ENCODE results near the gene LRRC45.

LRRC45 gene

DNA sequence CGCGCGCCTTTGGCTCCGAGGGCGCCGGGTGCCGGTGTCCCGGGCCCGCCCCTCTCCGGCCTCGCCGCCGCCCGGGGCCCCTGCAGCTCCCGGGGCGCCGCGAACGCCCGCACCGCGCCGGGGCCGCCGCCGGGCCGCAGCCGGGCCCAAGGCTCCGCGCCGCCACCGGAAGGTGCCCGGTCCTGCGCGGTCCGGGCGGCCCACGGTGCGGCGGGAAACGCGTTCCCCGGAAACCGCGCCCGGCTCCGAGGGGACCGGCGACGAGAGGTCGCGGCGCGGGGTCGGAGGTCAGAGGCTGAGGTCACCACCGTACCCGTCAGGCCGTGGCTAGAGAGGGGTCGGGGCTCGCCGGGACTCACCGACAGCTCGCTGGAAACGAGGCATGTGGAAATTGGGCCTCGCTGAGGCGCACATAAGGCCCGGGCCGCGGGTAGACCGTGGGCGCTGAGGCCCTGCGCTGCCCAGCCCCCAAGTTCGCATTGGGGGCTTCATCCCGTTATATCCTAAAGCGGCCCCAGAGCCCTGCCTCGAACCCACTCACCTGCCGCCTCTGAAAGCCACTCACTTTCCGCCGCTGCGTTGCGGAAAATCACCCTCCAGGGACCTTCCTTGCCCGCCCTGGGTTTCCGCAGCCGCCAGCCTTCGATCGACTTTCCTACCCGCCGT is 42.7 kb downstream of the LRRC45 start, which contains the start of gene DUS1L:
DUS1L (minus strand) TSS at position 167 of the 666 bp plus-strand sequence. CDS start 745 bp downstream, outside the sequence.
- peak; percentile 41 for DNase-seq

DNA sequence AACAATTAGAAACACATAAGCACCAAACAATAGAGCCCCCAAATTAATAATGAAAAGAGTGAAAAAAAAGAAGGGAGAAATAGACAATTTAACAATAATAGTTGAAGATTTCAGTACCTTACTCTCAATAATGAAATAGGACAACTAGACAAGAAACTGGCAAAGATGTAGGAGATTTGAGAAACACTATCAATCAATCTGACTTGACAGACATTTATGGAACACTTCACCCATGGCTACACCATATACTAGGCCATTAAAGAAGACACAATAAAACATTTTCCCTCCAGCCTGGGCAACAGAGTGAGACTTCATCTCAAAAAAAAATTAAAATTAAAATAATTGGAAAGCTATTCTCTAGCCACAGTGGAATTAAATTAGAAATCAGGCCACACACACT is 47.5 kb downstream of the LRRC45 start:
- no peak for DNase-seq

DNA sequence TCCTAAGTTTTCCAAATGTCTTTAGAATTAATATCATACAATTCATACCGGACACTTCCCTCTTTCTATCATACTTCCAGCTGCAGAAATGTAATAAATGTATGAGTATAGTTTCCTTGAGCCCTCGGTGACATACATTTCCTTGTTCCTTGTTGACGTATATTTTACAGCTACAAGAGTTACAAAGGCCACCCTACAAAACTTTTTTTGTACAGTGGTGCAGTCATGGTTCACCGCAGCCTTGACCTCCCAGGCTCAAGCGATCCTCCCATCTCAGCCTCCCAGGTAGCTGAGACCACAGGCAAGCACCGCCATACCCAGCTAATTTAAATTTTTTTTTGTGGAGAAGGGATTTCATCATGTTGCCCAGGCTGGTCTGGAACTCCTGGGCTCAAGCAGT is 49.7 kb downstream of the LRRC45 start:
- no peak for DNase-seq

DNA sequence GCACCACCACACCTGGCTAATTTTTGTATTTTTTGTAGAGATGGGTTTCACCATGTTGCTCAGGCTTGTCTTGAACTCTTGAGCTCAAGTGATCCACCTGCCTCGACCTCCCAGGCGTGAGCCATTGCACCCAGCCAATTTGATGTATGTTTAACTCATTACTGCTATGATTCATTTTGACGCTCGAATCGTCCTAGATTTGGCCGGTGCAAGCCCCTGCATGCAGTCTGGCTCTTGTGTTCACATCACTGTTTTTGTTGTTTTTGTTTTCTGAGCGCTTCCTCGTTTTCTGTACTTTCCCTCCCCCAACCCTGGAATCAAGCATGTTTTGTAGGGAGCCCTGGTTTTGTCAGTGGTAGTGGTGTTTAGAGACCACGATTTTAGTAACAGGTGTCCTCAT is 50.3 kb downstream of the LRRC45 start:
- DNase-seq = no peak

DNA sequence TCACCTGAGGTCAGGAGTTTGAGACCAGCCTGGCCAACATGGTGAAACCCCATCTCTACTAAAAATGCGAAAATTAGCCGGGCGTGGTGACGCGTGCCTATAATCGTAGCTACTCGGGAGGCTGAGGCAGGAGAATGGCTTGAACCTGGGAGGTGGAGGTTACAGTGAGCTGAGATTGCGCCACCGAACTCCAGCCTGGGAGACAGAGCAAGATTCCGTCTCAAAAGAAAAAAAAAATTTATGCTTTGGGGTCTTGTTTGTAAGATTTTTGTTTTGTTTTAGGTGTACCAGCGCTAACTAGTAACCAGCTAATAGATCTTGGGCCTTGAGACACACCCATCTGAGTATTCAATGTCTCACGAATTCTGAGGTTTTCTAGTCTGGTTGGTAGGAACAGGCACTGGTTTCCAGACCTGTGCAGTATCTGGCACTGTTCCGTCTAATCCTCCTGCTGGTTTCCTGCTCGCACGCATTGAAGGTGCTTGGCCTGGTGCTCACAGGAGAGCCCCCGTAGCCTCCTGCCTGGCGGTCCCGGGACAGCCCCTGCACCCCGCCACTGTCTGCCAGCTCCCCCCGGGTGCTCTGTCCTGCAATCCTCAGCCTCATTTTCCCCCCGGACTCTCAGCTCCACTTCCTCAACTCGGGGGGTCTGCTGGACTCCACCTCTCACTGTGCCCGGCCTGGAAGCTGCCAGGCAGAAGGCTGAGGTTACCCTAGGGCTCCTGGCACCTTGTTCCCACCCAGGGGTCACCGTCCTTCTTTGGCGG is 53.1 kb downstream of the LRRC45 start:
- DNase-seq = no peak

DNA sequence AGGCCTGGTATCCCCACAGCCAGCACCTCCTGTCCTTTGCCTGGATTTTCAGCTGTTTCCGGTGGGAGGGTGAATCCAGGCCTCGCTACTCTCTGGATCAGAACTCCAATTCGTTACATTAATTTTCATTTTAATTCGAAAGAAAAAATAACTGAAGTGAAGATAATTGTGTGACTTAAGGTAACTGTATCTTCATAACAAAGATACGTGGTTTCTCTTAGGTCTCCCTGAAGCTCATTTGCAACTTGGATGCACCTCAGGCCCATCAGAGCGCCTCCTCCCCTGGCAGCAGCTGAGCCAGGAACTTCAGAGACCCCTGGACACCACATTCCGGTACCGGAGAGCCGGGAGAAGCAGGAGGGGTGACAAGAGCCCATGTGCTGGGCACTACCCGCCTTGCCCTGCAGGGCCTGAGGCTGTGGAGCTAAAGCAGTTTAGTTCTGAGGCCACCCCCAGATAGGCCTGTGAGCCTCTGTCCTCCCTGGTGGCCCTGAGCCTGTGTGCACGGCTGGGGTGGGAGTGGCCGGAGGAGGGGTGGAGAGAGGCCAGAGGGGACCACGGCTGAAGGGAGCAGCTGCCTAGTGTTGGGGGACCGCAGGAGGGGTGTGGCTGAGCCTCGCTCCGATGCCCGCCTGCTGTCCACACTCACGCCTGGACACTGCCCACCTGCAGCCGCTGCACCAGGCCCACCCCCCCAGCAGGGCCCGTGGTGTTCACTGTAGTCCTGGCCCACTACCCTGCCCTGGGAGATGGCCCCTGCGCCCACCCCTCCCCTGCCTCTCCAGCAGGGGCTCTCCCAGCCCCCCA is 53.9 kb downstream of the LRRC45 start:
- DNase-seq = no peak

DNA sequence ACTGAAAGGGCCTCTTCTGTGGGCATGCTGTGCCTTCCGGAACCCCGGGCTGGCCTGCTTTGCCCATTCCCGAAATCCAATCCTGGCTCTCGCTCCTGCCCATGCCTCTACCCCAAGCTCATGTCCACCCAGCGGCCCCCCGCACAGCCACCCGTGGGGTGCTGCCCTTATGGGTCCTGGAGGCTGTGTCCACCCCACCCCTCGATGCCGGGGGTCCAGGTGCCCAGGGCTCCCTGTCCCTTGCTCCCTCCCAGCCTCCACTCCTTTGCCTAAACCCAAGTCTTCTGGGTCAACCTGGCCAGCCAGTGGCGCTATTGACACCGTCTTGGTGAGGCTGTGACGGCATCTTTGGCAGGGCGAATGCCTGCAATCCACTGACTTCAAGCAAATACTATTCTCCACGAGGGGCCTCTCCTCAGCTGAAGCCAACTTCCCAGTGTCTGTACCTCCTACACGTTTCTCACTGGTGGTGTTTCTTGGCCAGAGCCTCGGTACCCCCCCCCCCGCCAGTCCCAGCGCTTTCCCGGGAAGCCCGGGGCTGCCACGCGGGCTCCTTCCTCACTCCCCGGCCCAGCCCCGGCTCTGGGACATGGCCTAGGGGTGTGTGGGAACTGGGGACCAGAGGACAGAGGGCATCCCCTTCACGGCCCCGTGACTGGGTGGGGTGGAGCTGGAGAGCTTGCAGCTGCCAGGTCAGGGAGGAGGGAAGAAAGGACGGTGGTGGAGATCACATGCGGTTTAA is 54.7 kb downstream of the LRRC45 start:
- no peak for DNase-seq

DNA sequence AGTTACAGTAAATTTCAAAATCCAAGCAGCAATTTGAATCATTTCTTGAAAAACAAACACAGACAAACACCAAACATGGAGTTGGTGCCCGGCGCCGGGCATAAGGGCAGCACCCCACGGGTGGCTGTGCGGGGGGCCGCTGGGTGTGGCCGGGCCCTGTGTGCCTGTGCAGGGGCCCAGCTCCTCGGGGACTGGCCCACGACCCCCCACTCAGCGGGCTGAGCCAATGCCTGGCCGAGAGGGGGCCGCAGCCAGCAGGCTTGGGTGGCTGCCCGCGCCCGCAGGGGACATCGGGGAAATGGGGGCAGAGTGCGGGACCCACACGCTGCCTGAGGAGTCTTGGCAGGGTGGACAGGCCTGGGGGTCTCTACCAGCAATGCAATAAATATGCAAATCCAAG is 55.3 kb downstream of the LRRC45 start:
- no peak for DNase-seq

DNA sequence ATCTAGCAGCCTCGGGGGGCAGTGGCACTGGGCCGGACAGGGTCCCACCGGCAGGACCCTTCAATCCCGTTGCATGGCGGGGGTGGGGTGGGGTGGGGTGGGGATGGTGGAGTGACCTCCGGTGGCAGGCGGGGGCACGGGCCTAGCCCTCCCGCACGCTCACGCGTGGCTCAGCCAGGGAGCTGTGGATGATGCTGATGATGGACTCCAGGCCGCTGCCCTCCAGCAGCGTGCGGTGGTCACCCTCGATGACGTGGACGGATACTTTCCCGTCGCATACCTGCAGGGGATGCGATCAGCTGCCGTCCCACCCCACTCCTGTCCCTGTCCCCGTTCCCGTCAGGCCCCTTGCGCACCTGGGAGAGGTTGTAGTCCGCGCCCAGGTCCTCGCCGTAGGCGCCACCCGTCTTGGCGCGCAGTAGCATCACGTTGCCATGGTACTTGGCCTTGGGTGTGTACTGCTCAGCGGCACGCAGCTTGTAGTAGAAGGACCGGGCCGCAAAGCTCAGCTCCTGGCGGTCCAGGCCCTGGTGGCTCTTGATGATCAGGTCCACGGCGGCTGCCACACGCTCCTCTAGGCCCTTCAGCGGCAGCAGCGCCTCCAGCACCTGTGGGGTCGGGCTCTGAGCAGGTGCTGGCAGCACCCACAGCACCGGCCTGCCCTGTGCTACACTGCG is 56.0 kb downstream of the LRRC45 start:
- DNase-seq = no peak

DNA sequence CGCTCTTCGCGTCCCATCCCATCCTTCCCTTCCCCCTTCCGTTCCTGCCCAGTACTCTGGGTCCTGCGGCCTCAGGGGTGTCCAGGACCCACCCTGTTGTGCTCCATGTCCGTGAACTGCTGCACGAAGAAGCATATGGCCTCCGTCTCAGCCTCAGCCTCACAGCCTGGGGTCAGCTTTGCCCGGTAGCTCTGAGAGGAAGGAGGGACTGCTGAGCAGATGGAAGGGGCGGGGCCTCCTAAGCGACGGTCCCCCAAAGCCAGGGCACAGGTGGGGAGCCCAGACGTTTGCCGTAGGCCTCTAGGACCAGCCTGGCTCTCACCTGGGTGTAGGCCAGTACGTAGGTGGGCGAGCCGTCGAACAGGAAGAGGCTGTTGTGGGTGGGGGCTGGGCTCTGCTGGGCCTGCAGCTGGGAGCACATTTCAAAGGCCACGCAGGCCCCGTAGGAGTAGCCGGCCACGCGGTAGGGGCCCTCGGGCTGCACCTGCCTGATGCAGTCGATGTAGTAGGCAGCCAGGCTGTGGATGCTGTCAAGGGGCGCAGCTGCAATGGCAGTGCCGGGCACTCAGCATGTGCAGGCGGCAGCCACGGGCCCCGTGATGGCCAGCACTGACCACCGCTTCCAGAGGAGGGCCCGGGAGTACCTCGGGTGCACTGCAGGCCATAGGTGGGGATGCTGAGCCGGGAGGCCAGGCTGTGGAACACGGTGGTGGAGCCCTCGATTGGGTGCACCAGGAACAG is 57.1 kb downstream of the LRRC45 start:
- no peak for DNase-seq
